ENCODE measurements around the gene PRMT7.

PRMT7 gene

DNA sequence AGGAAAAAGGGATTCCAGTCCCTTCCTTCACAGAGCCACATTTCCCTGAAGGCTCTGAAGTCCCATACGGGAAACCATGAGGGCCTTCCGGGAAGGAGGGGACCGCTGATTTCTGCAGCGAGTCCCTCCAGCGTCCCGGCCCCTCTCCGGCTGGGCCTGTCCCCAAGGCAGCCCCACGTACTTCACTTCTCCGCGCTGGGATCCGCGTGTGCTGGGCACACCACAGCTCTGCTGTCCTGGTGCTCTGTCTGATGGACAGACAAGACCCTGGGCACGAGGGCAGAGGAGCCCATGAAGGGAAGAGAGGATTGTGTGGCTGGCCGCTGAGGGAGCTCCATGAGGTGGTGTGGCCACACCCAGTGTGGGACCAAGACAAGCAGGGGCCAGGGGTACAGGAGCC, 57.1 kb downstream of the PRMT7 start:
- no peak overlapping the region for H3K4me3 ChIP-seq (ENCODE audit: low read depth, low read length)
- DNase-seq (ENCODE audit: low read depth): no peak
- in situ Hi-C loops (cut with HindIII; ENCODE audit: low sequenced_read_pairs): no loop called here
- no peak for TF ChIP-seq CTCF (IDR thresholded peaks at IDR 0.05; ENCODE audit: low read depth, low read length, missing control alignments)

GRCh38 chr16:68368301-68368888, 57.6 kb downstream of the PRMT7 start:
- in situ Hi-C loops (cut with HindIII; ENCODE audit: low sequenced_read_pairs): no loop called here
- TF ChIP-seq CTCF (IDR thresholded peaks at IDR 0.05; ENCODE audit: low read depth, low read length, missing control alignments): no peak
- no peak overlapping the region for H3K4me3 ChIP-seq (ENCODE audit: low read depth, low read length)
- no peak for DNase-seq (ENCODE audit: low read depth)

- no peak overlapping the region for H3K4me3 ChIP-seq (ENCODE audit: low read depth, low read length)
- DNase-seq (ENCODE audit: low read depth): no peak
- in situ Hi-C loops (cut with HindIII; ENCODE audit: low sequenced_read_pairs): no loop called here
- TF ChIP-seq CTCF (IDR thresholded peaks at IDR 0.05; ENCODE audit: low read depth, low read length, missing control alignments): no peak
These were observed 58.3 kb downstream of the PRMT7 start for GRCh38 chr16:68369168-68369567.

GRCh38 chr16:68369697-68370580, 59.1 kb downstream of the PRMT7 start:
- in situ Hi-C loops (cut with HindIII; ENCODE audit: low sequenced_read_pairs): no loop called here
- H3K4me3 ChIP-seq (ENCODE audit: low read depth, low read length): no peak overlapping the region
- DNase-seq (ENCODE audit: low read depth): no peak
- no peak for TF ChIP-seq CTCF (IDR thresholded peaks at IDR 0.05; ENCODE audit: low read depth, low read length, missing control alignments)

- no peak for DNase-seq (ENCODE audit: low read depth)
- no peak overlapping the region for H3K4me3 ChIP-seq (ENCODE audit: low read depth, low read length)
These were observed 59.9 kb downstream of the PRMT7 start for GRCh38 chr16:68370581-68371275.

More at GRCh38 chr16:68370581-68371275, 59.9 kb downstream of the PRMT7 start:
- in situ Hi-C loops (cut with HindIII; ENCODE audit: low sequenced_read_pairs): no loop called here
- no peak for TF ChIP-seq CTCF (IDR thresholded peaks at IDR 0.05; ENCODE audit: low read depth, low read length, missing control alignments)
